Astrocyte (in vitro differentiated cells and primary cell): ENCODE results near the gene LRWD1. TPM values are rescaled to one million over a fixed set of nuclear protein-coding genes. Genes with fewer than 3 reads are reported as not detected.

ENCODE experiments used
- DNase-seq: peaks from one replicate; pipeline ENCODE4 v3.0.0-alpha.2; 2010; ENCODE audit warnings: low read depth
- FAIRE-seq: peaks from 2 replicates; lab custom pipeline; 2011; peaks lifted over from hg19 to GRCh38; lab: Jason Lieb, UNC
- H2AFZ ChIP-seq: 2 replicates; pipeline ENCODE4 v1.6.0; 2012; ENCODE audit warnings: low read depth, low read length, inconsistent platforms
- H3K27ac ChIP-seq: 2 replicates; pipeline ENCODE4 v1.5.1; 2011; ENCODE audit warnings: low read depth, low read length, inconsistent platforms
- H3K27me3 ChIP-seq: 2 replicates; pipeline ENCODE4 v1.6.0; 2011; ENCODE audit warnings: low read length, inconsistent platforms; ENCODE audit not compliant: insufficient read depth
- H3K36me3 ChIP-seq: 2 replicates; pipeline ENCODE4 v1.5.1; 2011; ENCODE audit warnings: low read length, inconsistent platforms; ENCODE audit not compliant: insufficient read depth
- H3K4me1 ChIP-seq: 2 replicates; pipeline ENCODE4 v1.5.1; 2011; ENCODE audit warnings: low read length, inconsistent platforms; ENCODE audit not compliant: insufficient read depth
- H3K4me2 ChIP-seq: 2 replicates; pipeline ENCODE4 v1.6.0; 2012; ENCODE audit warnings: low read length, inconsistent platforms
- H3K4me3 ChIP-seq: 2 replicates; pipeline ENCODE4 v1.5.1; 2011; ENCODE audit warnings: low read depth, mild to moderate bottlenecking, low read length, inconsistent platforms; ENCODE audit not compliant: insufficient read depth
- H3K79me2 ChIP-seq: 2 replicates; pipeline ENCODE4 v1.6.0; 2012; ENCODE audit warnings: mild to moderate bottlenecking, low read length, inconsistent platforms; ENCODE audit not compliant: insufficient read depth
- H3K9ac ChIP-seq: 2 replicates; pipeline ENCODE4 v1.6.0; 2012; ENCODE audit warnings: mild to moderate bottlenecking, low read length, inconsistent platforms
- H3K9me3 ChIP-seq: 2 replicates; pipeline ENCODE4 v1.5.1; 2012; ENCODE audit warnings: low read depth, mild to moderate bottlenecking, low read length, inconsistent platforms; ENCODE audit not compliant: insufficient read depth
- H4K20me1 ChIP-seq: 2 replicates; pipeline ENCODE4 v1.6.0; 2012; ENCODE audit warnings: low read length, inconsistent platforms; ENCODE audit not compliant: insufficient read depth
- H3K27ac Mint-ChIP-seq: one replicate; pipeline ENCODE4 v1.8.0; 2021; ENCODE audit warnings: mild to moderate bottlenecking, mixed read lengths; ENCODE audit not compliant: unreplicated experiment
- H3K27me3 Mint-ChIP-seq: one replicate; pipeline ENCODE4 v1.8.0; 2021; ENCODE audit warnings: low read depth, mixed read lengths; ENCODE audit not compliant: unreplicated experiment
- H3K36me3 Mint-ChIP-seq: one replicate; pipeline ENCODE4 v1.8.0; 2021; ENCODE audit warnings: low read depth, mixed read lengths; ENCODE audit not compliant: unreplicated experiment
- H3K4me1 Mint-ChIP-seq: one replicate; pipeline ENCODE4 v1.8.0; 2021; ENCODE audit warnings: low read depth, mixed read lengths; ENCODE audit not compliant: unreplicated experiment
- H3K4me3 Mint-ChIP-seq: one replicate; pipeline ENCODE4 v1.8.0; 2021; ENCODE audit warnings: mild to moderate bottlenecking, moderate library complexity, mixed read lengths; ENCODE audit not compliant: unreplicated experiment
- H3K9me3 Mint-ChIP-seq: one replicate; pipeline ENCODE4 v1.8.0; 2021; ENCODE audit warnings: mild to moderate bottlenecking, mixed read lengths; ENCODE audit not compliant: unreplicated experiment
- EZH2 ChIP-seq: IDR thresholded peaks from 2 replicates; pipeline ENCODE4 v1.6.1; 2012; ENCODE audit warnings: mild to moderate bottlenecking, low read length, inconsistent platforms; ENCODE audit not compliant: insufficient read depth
- total RNA-seq: library from RNA; stranded (reverse); gene quantifications from 2 replicates; pipeline ENCODE4 v1.2.1, GENCODE V29; 2021
- TF ChIP-seq, protein P1 (sequence below): IDR thresholded peaks from 2 replicates; pipeline ENCODE4 v1.5.1; 2011; ENCODE audit warnings: low read depth, mild to moderate bottlenecking, inconsistent platforms, low read length, moderate library complexity; ENCODE audit not compliant: insufficient read depth

LRWD1 gene
- total RNA-seq, 1 donor from 2014 or later, result 26.2 TPM

DNA sequence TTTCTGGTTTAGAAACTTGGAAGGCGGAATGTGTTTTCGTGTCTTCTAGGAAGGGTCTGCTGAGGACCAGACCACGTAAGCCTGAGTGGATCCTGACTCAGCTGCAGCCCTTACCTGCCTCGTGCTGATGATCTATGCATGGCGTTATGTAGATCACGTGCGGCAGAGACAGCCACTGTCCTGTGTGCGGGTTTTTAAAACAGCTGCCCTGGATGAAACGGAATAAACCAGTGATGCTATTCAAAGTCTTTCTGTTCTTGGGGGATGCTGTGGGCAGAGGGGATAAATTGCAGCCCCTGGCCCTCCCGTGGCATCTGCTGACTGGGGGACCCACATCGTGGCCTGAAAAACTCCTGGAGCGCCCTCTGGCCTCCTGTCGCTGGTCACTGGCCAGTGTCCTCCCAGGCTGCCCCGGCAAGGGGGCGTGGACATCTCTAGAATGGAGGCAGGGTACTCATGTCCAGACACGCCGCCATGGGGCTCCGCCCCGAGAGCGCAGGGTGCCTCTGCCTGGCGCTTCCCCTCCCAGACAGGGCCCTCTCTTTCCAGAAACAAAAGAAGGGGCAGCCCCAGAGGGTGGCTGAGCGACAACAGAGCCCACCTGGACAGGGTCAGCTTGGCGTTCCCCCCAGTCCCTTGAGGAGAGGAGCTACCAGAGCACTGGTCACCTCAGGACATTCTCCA lies 13.3 kb upstream of the LRWD1 start:
- Histone ChIP-seq H3K9ac (no peak overlapping the region), H2AFZ (no peak overlapping the region), H3K4me3 (no peak overlapping the region), H3K36me3 (no peaks in the 10 kb centered on the region), H3K4me1 (peaks cover 23% of the 10 kb centered on the region), H3K79me2 (no peaks in the 10 kb centered on the region), H3K9me3 (no peaks in the 10 kb centered on the region), H3K27ac (no peak overlapping the region), H4K20me1 (peaks cover 5% of the 10 kb centered on the region), H3K4me2 (peak overlapping the region; percentile 50), H3K27me3 (no peaks in the 10 kb centered on the region)
- Mint-ChIP-seq H3K4me3 (no peak overlapping the region), H3K27me3 (no peaks in the 10 kb centered on the region), H3K27ac (no peak overlapping the region), H3K4me1 (peaks cover 3% of the 10 kb centered on the region), H3K36me3 (peaks cover 5% of the 10 kb centered on the region), H3K9me3 (no peaks in the 10 kb centered on the region)
- no peak for FAIRE-seq
- DNase-seq, result no peak
- TF ChIP-seq EZH2, result no peak
- TF ChIP-seq, protein P1, sequence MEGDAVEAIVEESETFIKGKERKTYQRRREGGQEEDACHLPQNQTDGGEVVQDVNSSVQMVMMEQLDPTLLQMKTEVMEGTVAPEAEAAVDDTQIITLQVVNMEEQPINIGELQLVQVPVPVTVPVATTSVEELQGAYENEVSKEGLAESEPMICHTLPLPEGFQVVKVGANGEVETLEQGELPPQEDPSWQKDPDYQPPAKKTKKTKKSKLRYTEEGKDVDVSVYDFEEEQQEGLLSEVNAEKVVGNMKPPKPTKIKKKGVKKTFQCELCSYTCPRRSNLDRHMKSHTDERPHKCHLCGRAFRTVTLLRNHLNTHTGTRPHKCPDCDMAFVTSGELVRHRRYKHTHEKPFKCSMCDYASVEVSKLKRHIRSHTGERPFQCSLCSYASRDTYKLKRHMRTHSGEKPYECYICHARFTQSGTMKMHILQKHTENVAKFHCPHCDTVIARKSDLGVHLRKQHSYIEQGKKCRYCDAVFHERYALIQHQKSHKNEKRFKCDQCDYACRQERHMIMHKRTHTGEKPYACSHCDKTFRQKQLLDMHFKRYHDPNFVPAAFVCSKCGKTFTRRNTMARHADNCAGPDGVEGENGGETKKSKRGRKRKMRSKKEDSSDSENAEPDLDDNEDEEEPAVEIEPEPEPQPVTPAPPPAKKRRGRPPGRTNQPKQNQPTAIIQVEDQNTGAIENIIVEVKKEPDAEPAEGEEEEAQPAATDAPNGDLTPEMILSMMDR, result no peak

DNA sequence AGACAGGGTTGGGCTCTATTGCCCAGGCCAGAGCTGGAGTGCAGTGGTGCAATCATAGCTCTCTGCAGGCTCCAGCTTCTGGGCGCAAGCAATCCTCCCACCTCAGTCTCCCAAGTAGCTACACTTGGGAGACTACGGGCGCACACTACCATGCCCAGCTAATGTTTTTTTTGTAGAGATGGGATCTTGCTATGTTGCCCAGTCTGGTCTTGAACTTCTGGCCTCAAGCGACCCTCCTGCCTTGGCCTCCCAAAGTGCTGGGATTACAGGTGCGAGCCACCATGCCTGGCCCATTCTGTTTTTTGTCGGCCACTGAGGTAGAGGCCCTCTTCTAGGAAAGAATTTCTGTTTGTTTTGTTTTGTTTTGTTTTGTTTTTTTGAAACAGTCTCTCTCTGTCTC lies 12.3 kb upstream of the LRWD1 start:
- no peaks in the 10 kb centered on the region for H3K27me3 Mint-ChIP-seq
- no peak for DNase-seq
- Histone ChIP-seq H3K9me3 (no peaks in the 10 kb centered on the region), H3K79me2 (no peaks in the 10 kb centered on the region), H3K4me1 (peaks cover 21% of the 10 kb centered on the region), H4K20me1 (peaks cover 5% of the 10 kb centered on the region), H2AFZ (no peak overlapping the region), H3K9ac (no peak overlapping the region), H3K27ac (no peak overlapping the region), H3K36me3 (peaks cover 2% of the 10 kb centered on the region), H3K4me3 (no peak overlapping the region), H3K4me2 (no peak overlapping the region), H3K27me3 (no peaks in the 10 kb centered on the region)
- H3K27ac Mint-ChIP-seq, result no peak overlapping the region
- TF ChIP-seq, protein P1, result no peak
- TF ChIP-seq EZH2, result no peak
- peaks cover 9% of the 10 kb centered on the region for H3K4me1 Mint-ChIP-seq
- H3K4me3 Mint-ChIP-seq, result no peak overlapping the region
- no peaks in the 10 kb centered on the region for H3K9me3 Mint-ChIP-seq
- no peak for FAIRE-seq
- peaks cover 7% of the 10 kb centered on the region for H3K36me3 Mint-ChIP-seq

DNA sequence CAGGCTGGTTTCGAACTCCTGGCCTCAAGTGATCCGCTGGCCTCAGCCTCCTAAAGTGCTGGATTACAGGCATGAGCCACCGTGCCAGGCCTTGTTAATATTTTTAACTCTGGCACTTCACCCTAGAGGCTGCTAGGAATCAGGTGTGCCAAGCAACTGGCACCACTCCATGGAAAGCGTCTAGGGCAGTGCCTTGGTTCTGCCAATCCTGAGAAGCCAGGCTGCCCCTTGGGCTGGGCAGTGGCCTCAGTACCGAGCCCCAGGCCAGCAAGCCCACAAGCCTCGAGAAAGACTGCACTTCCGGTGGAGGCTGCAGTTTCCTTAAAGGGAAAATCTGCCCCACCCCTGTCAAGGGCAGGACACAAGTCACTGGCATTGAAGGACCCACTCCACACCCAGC lies 11.5 kb upstream of the LRWD1 start:
- Mint-ChIP-seq H3K4me1 (peaks cover 9% of the 10 kb centered on the region), H3K9me3 (no peaks in the 10 kb centered on the region), H3K27ac (no peak overlapping the region), H3K4me3 (no peak overlapping the region), H3K36me3 (peaks cover 4% of the 10 kb centered on the region), H3K27me3 (no peaks in the 10 kb centered on the region)
- H3K36me3 ChIP-seq, result peaks cover 5% of the 10 kb centered on the region
- H3K4me1 ChIP-seq, result peaks cover 12% of the 10 kb centered on the region
- FAIRE-seq (no peak), DNase-seq (no peak)
- H3K4me3 ChIP-seq, result no peak overlapping the region
- H2AFZ ChIP-seq, result no peak overlapping the region
- H4K20me1 ChIP-seq, result peaks cover 5% of the 10 kb centered on the region
- H3K9ac ChIP-seq, result no peak overlapping the region
- no peaks in the 10 kb centered on the region for H3K27me3 ChIP-seq
- TF ChIP-seq EZH2, result no peak
- TF ChIP-seq, protein P1, result no peak
- no peaks in the 10 kb centered on the region for H3K79me2 ChIP-seq
- no peak overlapping the region for H3K27ac ChIP-seq
- no peak overlapping the region for H3K4me2 ChIP-seq
- H3K9me3 ChIP-seq, result no peaks in the 10 kb centered on the region
